G401 (cell line): ENCODE data around the gene IL15. TPM values are rescaled to one million over a fixed set of nuclear protein-coding genes. Genes with fewer than 3 reads are reported as not detected.
"Not testable (repeated sequence)": the region's sequence is repeated elsewhere in the genome, so short reads cannot be mapped to it uniquely, and the experiment has no call there.

Experiments used
- DNase-seq: peaks from one replicate; pipeline ENCODE4 v3.0.0-alpha.2; 2015; ENCODE audit warnings: low spot score
- in situ Hi-C: cut with HindIII; loops from 2 replicates; pipeline ENCODE4 v1.10.0; 2016; ENCODE audit warnings: low sequenced_read_pairs, mixed read lengths
- total RNA-seq: library from RNA; depleted of rRNA; stranded (reverse); fragments of >200 nt; shearing (Covaris generic); gene quantifications from 2 replicates; pipeline ENCODE4 v1.2.3, GENCODE V29; 2014; rRNA removed

The IL15 gene
- not detected in 2 replicates for total RNA-seq

GRCh38 chr4:141636082-141636770 lies at the start of gene IL15:
Gene IL15 (plus strand): TSS chr4:141636583. CDS start chr4:141719465, 82,882 bp downstream.
- DNase-seq: peak; percentile 13
- in situ Hi-C loops: no loop called here

- DNase-seq: no peak
- in situ Hi-C loops: no loop called here
Measured at GRCh38 chr4:141587897-141588296, 48.5 kb upstream of the IL15 start.

- DNase-seq: no peak
- in situ Hi-C loops: no loop called here
Measured at GRCh38 chr4:141595531-141595930, 40.9 kb upstream of the IL15 start.

- in situ Hi-C loops: no loop called here
- DNase-seq: no peak
Measured at GRCh38 chr4:141599853-141600252, 36.5 kb upstream of the IL15 start.

GRCh38 chr4:141604683-141605082 lies 31.7 kb upstream of the IL15 start:
- in situ Hi-C loops, DNase-seq: not testable (repeated sequence)

- no peak for DNase-seq
- in situ Hi-C loops: no loop called here
Measured at GRCh38 chr4:141605425-141605856, 30.9 kb upstream of the IL15 start.

- in situ Hi-C loops: no loop called here
Measured at GRCh38 chr4:141609243-141609642, 27.1 kb upstream of the IL15 start.

GRCh38 chr4:141610365-141610764 lies 26.0 kb upstream of the IL15 start:
- DNase-seq: no peak
- in situ Hi-C loops: no loop called here

More at GRCh38 chr4:141609243-141609642, 27.1 kb upstream of the IL15 start:
- no peak for DNase-seq

GRCh38 chr4:141614878-141615586 lies 21.4 kb upstream of the IL15 start:
- no peak for DNase-seq
- in situ Hi-C loops: no loop called here

- in situ Hi-C loops, DNase-seq: not testable (repeated sequence)
Measured at GRCh38 chr4:141615587-141615918, 20.8 kb upstream of the IL15 start.

- no peak for DNase-seq
- in situ Hi-C loops: no loop called here
Measured at GRCh38 chr4:141620715-141621114, 15.7 kb upstream of the IL15 start.

- in situ Hi-C loops: no loop called here
- no peak for DNase-seq
Measured at GRCh38 chr4:141625023-141625422, 11.4 kb upstream of the IL15 start.

GRCh38 chr4:141630854-141631253 lies 5.5 kb upstream of the IL15 start:
- in situ Hi-C loops: no loop called here
- no peak for DNase-seq

GRCh38 chr4:141635736-141636081 lies 674 bp upstream of the IL15 start:
- DNase-seq: no peak
- in situ Hi-C loops: no loop called here

- in situ Hi-C loops: no loop called here
- DNase-seq: no peak
Measured at GRCh38 chr4:141636771-141637460, 533 bp downstream of the IL15 start.

GRCh38 chr4:141637565-141637964 lies 1.2 kb downstream of the IL15 start:
- DNase-seq: no peak
- in situ Hi-C loops: no loop called here

- in situ Hi-C loops: no loop called here
- no peak for DNase-seq
Measured at GRCh38 chr4:141638230-141638629, 1.8 kb downstream of the IL15 start.

GRCh38 chr4:141640696-141641095 lies 4.3 kb downstream of the IL15 start:
- no peak for DNase-seq
- in situ Hi-C loops: no loop called here

GRCh38 chr4:141642063-141642462 lies 5.7 kb downstream of the IL15 start:
- no peak for DNase-seq
- in situ Hi-C loops: no loop called here

GRCh38 chr4:141642711-141643110 lies 6.3 kb downstream of the IL15 start:
- in situ Hi-C loops: no loop called here
- no peak for DNase-seq
